HepG2 (cell line): Measurements from ENCODE around the gene CDH23. TPM values are rescaled to one million over a fixed set of nuclear protein-coding genes. Genes with fewer than 3 reads are reported as not detected.

Experiments used
- HNRNPH1 ChIP-seq: fragments of 200-400 bp; formaldehyde crosslinking; optimal IDR thresholded peaks from 2 replicates; pipeline ENCODE3; 2017; ENCODE audit warnings: mild to moderate bottlenecking, low read depth, low read length
- IRF2 ChIP-seq: IDR thresholded peaks from 2 replicates; pipeline ENCODE4 v1.6.1; 2018; ENCODE audit warnings: missing genetic modification reagents, missing compliant biosample characterization
- MAF1 ChIP-seq: sonication (generic); formaldehyde crosslinking; IDR thresholded peaks from 2 replicates; pipeline ENCODE4 v1.5.0; 2020; ENCODE audit warnings: missing genetic modification reagents, borderline replicate concordance
- NFATC3 ChIP-seq: sonication (generic); formaldehyde crosslinking; IDR thresholded peaks from 2 replicates; pipeline ENCODE4 v1.5.1; 2020; ENCODE audit warnings: mild to moderate bottlenecking, missing genetic modification reagents
- ZNF296 ChIP-seq: sonication (generic); formaldehyde crosslinking; conservative IDR thresholded peaks from 2 replicates; pipeline ENCODE4 v1.5.0; 2020; ENCODE audit warnings: mild to moderate bottlenecking, missing genetic modification reagents
- ZSCAN31 ChIP-seq: sonication (generic); formaldehyde crosslinking; IDR thresholded peaks from 2 replicates; pipeline ENCODE4 v1.5.0; 2020; ENCODE audit warnings: low read depth, mild to moderate bottlenecking, missing genetic modification reagents
- polyA plus RNA-seq, 8 experiments: library from polyadenylated mRNA; depleted of rRNA in 3 of 8; stranded (reverse) in 7 of 8; unstranded in 1 of 8; fragments of >200 nt; fragmentation: Illumina TruSeq in 4 of 8; extraction: Trizol in 4 of 8; gene quantifications; 2 replicates each; pipeline versions ENCODE4 v1.2.1 to v1.2.3, GENCODE V29; 2011 to 2016; ENCODE audit warnings: low read depth in 4 of 8, missing spikeins in 1 of 8, mixed read lengths in 1 of 8; ENCODE audit not compliant: insufficient read depth in 1 of 8
- total RNA-seq, 5 experiments: library from RNA; depleted of rRNA; stranded (reverse); fragments of >200 nt; fragmentation: Illumina TruSeq; extraction: Trizol; gene quantifications; 2 replicates each; pipeline ENCODE4 v1.2.3, GENCODE V29; 2016; ENCODE audit warnings: low read depth in 1 of 5
- TF ChIP-seq, protein P1 (sequence below): sonication (generic); formaldehyde crosslinking; IDR thresholded peaks from 2 replicates; pipeline ENCODE4 v1.5.1; 2020; ENCODE audit warnings: mild to moderate bottlenecking, missing genetic modification reagents, moderate library complexity
- TF ChIP-seq, protein P2 (sequence below): IDR thresholded peaks from 2 replicates; pipeline ENCODE4 v1.6.1; 2016; ENCODE audit warnings: control low read depth

The CDH23 gene
- total and polyA plus RNA-seq, 2 of the 13 experiments (the other 11 are each of a cell fraction or from before 2014, with no cell fraction given), result 0.13 TPM; not detected in 1

DNA sequence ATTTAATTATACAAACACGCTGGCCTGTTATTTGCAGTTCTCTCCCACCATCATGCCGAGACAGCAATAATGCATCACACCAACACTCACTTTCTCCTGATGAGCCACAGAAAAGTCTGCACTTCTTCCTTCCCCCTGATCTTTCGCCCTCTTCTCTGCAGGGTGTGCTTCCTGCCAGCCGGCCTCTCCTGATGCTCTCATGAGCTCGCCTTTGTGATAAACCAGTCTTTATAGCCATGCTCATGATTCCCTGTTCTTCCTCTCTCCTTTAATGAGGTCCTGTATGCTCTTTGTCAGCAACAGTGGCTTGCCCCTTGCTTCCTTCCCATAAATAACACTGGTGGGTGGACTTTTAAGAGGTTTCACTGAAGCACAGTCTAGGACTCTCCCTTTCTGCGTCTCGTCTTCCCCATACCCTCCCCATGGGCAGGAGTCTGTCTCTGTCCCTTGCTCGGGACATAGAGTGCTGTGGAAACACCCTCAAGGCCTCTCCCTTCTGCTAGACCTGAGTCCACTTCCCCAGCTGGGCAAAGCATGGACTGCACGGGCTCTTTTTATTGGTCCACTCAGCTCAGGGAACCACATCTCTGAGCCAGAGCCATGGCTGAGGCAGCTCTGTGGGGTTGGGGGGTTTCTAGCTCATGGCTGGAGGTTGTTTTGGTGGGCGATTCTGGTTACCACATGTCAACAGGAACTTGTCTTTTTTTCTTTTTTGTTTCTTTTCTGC is 189.0 kb downstream of the CDH23 start (continued):
- TF ChIP-seq, protein P1, sequence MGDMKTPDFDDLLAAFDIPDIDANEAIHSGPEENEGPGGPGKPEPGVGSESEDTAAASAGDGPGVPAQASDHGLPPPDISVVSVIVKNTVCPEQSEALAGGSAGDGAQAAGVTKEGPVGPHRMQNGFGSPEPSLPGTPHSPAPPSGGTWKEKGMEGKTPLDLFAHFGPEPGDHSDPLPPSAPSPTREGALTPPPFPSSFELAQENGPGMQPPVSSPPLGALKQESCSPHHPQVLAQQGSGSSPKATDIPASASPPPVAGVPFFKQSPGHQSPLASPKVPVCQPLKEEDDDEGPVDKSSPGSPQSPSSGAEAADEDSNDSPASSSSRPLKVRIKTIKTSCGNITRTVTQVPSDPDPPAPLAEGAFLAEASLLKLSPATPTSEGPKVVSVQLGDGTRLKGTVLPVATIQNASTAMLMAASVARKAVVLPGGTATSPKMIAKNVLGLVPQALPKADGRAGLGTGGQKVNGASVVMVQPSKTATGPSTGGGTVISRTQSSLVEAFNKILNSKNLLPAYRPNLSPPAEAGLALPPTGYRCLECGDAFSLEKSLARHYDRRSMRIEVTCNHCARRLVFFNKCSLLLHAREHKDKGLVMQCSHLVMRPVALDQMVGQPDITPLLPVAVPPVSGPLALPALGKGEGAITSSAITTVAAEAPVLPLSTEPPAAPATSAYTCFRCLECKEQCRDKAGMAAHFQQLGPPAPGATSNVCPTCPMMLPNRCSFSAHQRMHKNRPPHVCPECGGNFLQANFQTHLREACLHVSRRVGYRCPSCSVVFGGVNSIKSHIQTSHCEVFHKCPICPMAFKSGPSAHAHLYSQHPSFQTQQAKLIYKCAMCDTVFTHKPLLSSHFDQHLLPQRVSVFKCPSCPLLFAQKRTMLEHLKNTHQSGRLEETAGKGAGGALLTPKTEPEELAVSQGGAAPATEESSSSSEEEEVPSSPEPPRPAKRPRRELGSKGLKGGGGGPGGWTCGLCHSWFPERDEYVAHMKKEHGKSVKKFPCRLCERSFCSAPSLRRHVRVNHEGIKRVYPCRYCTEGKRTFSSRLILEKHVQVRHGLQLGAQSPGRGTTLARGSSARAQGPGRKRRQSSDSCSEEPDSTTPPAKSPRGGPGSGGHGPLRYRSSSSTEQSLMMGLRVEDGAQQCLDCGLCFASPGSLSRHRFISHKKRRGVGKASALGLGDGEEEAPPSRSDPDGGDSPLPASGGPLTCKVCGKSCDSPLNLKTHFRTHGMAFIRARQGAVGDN (CRISPR knock-in tag), result no peak
- TF ChIP-seq, protein P2, sequence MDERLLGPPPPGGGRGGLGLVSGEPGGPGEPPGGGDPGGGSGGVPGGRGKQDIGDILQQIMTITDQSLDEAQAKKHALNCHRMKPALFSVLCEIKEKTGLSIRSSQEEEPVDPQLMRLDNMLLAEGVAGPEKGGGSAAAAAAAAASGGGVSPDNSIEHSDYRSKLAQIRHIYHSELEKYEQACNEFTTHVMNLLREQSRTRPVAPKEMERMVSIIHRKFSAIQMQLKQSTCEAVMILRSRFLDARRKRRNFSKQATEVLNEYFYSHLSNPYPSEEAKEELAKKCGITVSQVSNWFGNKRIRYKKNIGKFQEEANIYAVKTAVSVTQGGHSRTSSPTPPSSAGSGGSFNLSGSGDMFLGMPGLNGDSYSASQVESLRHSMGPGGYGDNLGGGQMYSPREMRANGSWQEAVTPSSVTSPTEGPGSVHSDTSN (CRISPR knock-in tag), result no peak
- TF ChIP-seq MAF1 (CRISPR knock-in tag) (no peak), IRF2 (CRISPR knock-in tag) (no peak), ZNF296 (CRISPR knock-in tag) (no peak), ZSCAN31 (CRISPR knock-in tag) (no peak), HNRNPH1 (no peak), NFATC3 (CRISPR knock-in tag) (no peak)
- TF ChIP-seq, all 625 proteins: peak for 0
